HepG2 (cell line): ENCODE measurements around the gene CLDN14. TPM values are rescaled to one million over a fixed set of nuclear protein-coding genes. Genes with fewer than 3 reads are reported as not detected.

Experiments
- ATAC-seq: fragments of 200-7000 bp; cut with Tn5 transposase; 3 replicates; pipeline ENCODE4 v1.9.1; 2020; ENCODE audit warnings: mild to moderate bottlenecking, moderate library complexity
- BruUV-seq: library from RNA; stranded (reverse); fragments of 400-500 nt; replicated peaks from 2 replicates; lab custom pipeline; 2021; lab: Mats Ljungman, UMichigan
- CTCF ChIA-PET: fragments of 300-600 bp; formaldehyde crosslinking; extraction: SDS; loops from one replicate; lab custom pipeline; 2021; ENCODE audit warnings: low total read pairs, inconsistent platforms, low intra/inter-chr PET ratio; lab: Yijun Ruan, JAX
- POLR2A ChIA-PET: fragments of 350-600 bp; sonication (Branson Sonifier 250); formaldehyde crosslinking; loops from one replicate; lab custom pipeline; 2020; ENCODE audit warnings: antibody characterized with exemption, inconsistent platforms; lab: Yijun Ruan, JAX
- DNase-seq: peaks from one replicate; pipeline ENCODE4 v3.0.0-alpha.2; 2015; ENCODE audit warnings: low spot score
- FAIRE-seq: peaks from 3 replicates; lab custom pipeline; 2011; peaks lifted over from hg19 to GRCh38; lab: Jason Lieb, UNC
- H2AFZ ChIP-seq: one replicate; pipeline ENCODE4 v1.6.1; 2011; ENCODE audit warnings: low read length, inconsistent platforms
- H3K27ac ChIP-seq: fragments of 300-600 bp; 3 replicates; pipeline ENCODE4 v1.8.0; 2011; ENCODE audit warnings: mixed run types, mild to moderate bottlenecking, mixed read lengths, low read length, inconsistent platforms; ENCODE audit not compliant: insufficient read depth; ENCODE audit errors: extremely low read length
- H3K27me3 ChIP-seq, 2 experiments: fragments of 200-600 bp in 1 of 2; 2 replicates in 1 of 2; 3 replicates in 1 of 2; pipeline versions ENCODE4 v1.6.0 to v1.8.0; 2011; ENCODE audit warnings: low read length in 2 of 2, mild to moderate bottlenecking in 2 of 2, moderate library complexity in 2 of 2, inconsistent platforms in 1 of 2; ENCODE audit not compliant: insufficient read depth in 2 of 2, control insufficient read depth in 1 of 2
- H3K36me3 ChIP-seq, 2 experiments: fragments of 200-600 bp in 1 of 2; replicated peaks in 1 of 2; 2 replicates in 1 of 2; 3 replicates in 1 of 2; pipeline versions ENCODE4 v1.5.1 to v1.8.0; 2011; ENCODE audit warnings: low read length in 2 of 2, inconsistent platforms in 1 of 2; ENCODE audit not compliant: insufficient read depth in 2 of 2, control insufficient read depth in 1 of 2
- H3K4me1 ChIP-seq: 2 replicates; pipeline ENCODE4 v1.5.1; 2012; ENCODE audit warnings: low read length, inconsistent platforms; ENCODE audit not compliant: insufficient read depth
- H3K4me2 ChIP-seq: 2 replicates; pipeline ENCODE4 v1.6.0; 2011; ENCODE audit warnings: low read depth, low read length, inconsistent platforms
- H3K4me3 ChIP-seq, 3 experiments: fragments of 200-600 bp in 1 of 3; sonication (generic), shearing (Covaris generic) in 1 of 3; replicated peaks in 1 of 3; 2 replicates each; pipeline ENCODE4 v1.5.1; 2011 to 2016; ENCODE audit warnings: low read length in 3 of 3, inconsistent platforms in 2 of 3, low read depth in 2 of 3, mild to moderate bottlenecking in 2 of 3, control low read depth in 1 of 3, mixed read lengths in 1 of 3; ENCODE audit not compliant: insufficient read depth in 1 of 3
- H3K79me2 ChIP-seq: one replicate; pipeline ENCODE4 v1.6.1; 2011; ENCODE audit warnings: low read length, inconsistent platforms; ENCODE audit not compliant: insufficient read depth
- H3K9ac ChIP-seq: 2 replicates; pipeline ENCODE4 v1.6.0; 2011; ENCODE audit warnings: mild to moderate bottlenecking, low read depth, low read length, inconsistent platforms; ENCODE audit not compliant: insufficient read depth
- H3K9me3 ChIP-seq: 2 replicates; pipeline ENCODE4 v1.5.1; 2012; ENCODE audit warnings: mild to moderate bottlenecking, low read length
- H4K20me1 ChIP-seq: 2 replicates; pipeline ENCODE4 v1.6.0; 2011; ENCODE audit warnings: inconsistent platforms, mild to moderate bottlenecking, low read length, moderate library complexity; ENCODE audit not compliant: insufficient read depth
- CHD4 ChIP-seq: fragments of 200-600 bp; sonication (generic); IDR thresholded peaks from 2 replicates; pipeline ENCODE4 v1.7.0; 2017; ENCODE audit warnings: mild to moderate bottlenecking, low read length, borderline replicate concordance
- KDM6A ChIP-seq: IDR thresholded peaks from 2 replicates; pipeline ENCODE4 v1.6.1; 2016; ENCODE audit warnings: low read depth
- SMARCC2 ChIP-seq: fragments of 450-650 bp; IDR thresholded peaks from 2 replicates; pipeline ENCODE4 v1.6.1; 2017; ENCODE audit warnings: antibody characterized with exemption, mild to moderate bottlenecking
- SP140L ChIP-seq: sonication (generic); formaldehyde crosslinking; IDR thresholded peaks from 2 replicates; pipeline ENCODE4 v1.4.0; 2020; ENCODE audit warnings: missing genetic modification reagents, borderline replicate concordance
- SUZ12 ChIP-seq: fragments of 150-350 bp; IDR thresholded peaks from 2 replicates; pipeline ENCODE4 v1.6.1; 2014; ENCODE audit warnings: low read depth, low read length
- ZNF326 ChIP-seq: sonication (generic); formaldehyde crosslinking; IDR thresholded peaks from 2 replicates; pipeline ENCODE4 v1.4.0; 2020; ENCODE audit warnings: missing genetic modification reagents, borderline replicate concordance
- WGBS: methylation state at CpG from one replicate; pipeline ENCODE4 v1.1.6; 2017; ENCODE audit warnings: low lambda C conversion rate; 5-methylcytosine and 5-hydroxymethylcytosine counted together
- in situ Hi-C: cut with HindIII; loops from 2 replicates; pipeline ENCODE4 v1.10.0; 2017; ENCODE audit warnings: low pct_unique_long_range_greater_than_20kb; ENCODE audit not compliant: extremely low pct_ligation_motif_present
- intact Hi-C: fragments of 100-400 bp; cut with micrococcal nuclease; formaldehyde crosslinking; loops from one replicate; pipeline ENCODE4 v1.10.0; 2022; ENCODE audit not compliant: unreplicated experiment
- polyA plus RNA-seq, 8 experiments: library from polyadenylated mRNA; depleted of rRNA in 3 of 8; stranded (reverse) in 7 of 8; unstranded in 1 of 8; fragments of >200 nt; fragmentation: Illumina TruSeq in 4 of 8; extraction: Trizol in 4 of 8; gene quantifications; 2 replicates each; pipeline versions ENCODE4 v1.2.1 to v1.2.3, GENCODE V29; 2011 to 2016; ENCODE audit warnings: low read depth in 4 of 8, missing spikeins in 1 of 8, mixed read lengths in 1 of 8; ENCODE audit not compliant: insufficient read depth in 1 of 8
- total RNA-seq, 5 experiments: library from RNA; depleted of rRNA; stranded (reverse); fragments of >200 nt; fragmentation: Illumina TruSeq; extraction: Trizol; gene quantifications; 2 replicates each; pipeline ENCODE4 v1.2.3, GENCODE V29; 2016; ENCODE audit warnings: low read depth in 1 of 5
- TF ChIP-seq, protein P1 (sequence below): sonication (generic); formaldehyde crosslinking; IDR thresholded peaks from 2 replicates; pipeline ENCODE4 v1.4.0; 2020; ENCODE audit warnings: missing genetic modification reagents, borderline replicate concordance
- TF ChIP-seq, protein P2 (sequence below): sonication (generic); formaldehyde crosslinking; IDR thresholded peaks from 2 replicates; pipeline ENCODE4 v1.8.0; 2022; ENCODE audit warnings: low read depth, missing genetic modification reagents

Gene CLDN14
- total and polyA plus RNA-seq, 2 of the 13 experiments (the other 11 are each of a cell fraction or from before 2014, with no cell fraction given): 1.1 to 1.4 TPM

DNA sequence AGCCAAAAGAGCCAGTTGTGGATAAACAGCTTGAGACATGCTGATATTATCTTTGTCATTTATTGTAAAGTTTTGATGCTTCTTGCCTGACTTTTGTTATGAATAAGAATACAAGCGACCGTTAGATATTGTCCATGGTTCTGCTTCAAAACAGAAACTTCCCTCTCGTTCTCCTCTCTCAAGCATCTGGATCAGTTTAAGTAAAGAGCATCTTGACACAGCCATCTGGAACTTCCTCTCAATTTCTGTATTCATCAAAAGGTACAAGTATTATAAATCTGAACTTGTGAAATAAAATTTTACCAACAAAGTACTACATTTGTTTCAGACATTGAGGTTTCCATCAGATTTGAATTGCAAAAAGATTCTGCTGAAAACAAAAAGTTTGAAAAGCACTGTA, 36.4 kb upstream of the CLDN14 start:
- H4K20me1 ChIP-seq: no peaks in the 10 kb centered on the region
- intact Hi-C loops (no loop called here), in situ Hi-C loops (no loop called here)
- 0 out of 5 replicates have a peak, but pooled peaks cover 0 to 8% of the 10 kb centered on the region in 2 experiments for H3K27me3 ChIP-seq
- no peak overlapping the region for H3K4me3 ChIP-seq
- no peak overlapping the region for H3K4me2 ChIP-seq
- no TSS peak for BruUV-seq
- no peaks in the 10 kb centered on the region for H3K36me3 ChIP-seq
- 67% methylated on average over 3 of the region's 3 CpGs for WGBS
- DNase-seq (no peak), FAIRE-seq (no peak), ATAC-seq (no peak)
- H3K9ac ChIP-seq: no peak overlapping the region
- POLR2A ChIA-PET: no interaction called here
- no peak overlapping the region for H3K27ac ChIP-seq
- H2AFZ ChIP-seq: no peak overlapping the region
- H3K9me3 ChIP-seq: no peaks in the 10 kb centered on the region
- TF ChIP-seq KDM6A (CRISPR knock-in tag): no peak
- TF ChIP-seq, protein P1, sequence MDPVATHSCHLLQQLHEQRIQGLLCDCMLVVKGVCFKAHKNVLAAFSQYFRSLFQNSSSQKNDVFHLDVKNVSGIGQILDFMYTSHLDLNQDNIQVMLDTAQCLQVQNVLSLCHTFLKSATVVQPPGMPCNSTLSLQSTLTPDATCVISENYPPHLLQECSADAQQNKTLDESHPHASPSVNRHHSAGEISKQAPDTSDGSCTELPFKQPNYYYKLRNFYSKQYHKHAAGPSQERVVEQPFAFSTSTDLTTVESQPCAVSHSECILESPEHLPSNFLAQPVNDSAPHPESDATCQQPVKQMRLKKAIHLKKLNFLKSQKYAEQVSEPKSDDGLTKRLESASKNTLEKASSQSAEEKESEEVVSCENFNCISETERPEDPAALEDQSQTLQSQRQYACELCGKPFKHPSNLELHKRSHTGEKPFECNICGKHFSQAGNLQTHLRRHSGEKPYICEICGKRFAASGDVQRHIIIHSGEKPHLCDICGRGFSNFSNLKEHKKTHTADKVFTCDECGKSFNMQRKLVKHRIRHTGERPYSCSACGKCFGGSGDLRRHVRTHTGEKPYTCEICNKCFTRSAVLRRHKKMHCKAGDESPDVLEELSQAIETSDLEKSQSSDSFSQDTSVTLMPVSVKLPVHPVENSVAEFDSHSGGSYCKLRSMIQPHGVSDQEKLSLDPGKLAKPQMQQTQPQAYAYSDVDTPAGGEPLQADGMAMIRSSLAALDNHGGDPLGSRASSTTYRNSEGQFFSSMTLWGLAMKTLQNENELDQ (CRISPR knock-in tag): no peak
- TF ChIP-seq SUZ12: no peak
- no peak for TF ChIP-seq SP140L (CRISPR knock-in tag)
- TF ChIP-seq, protein P2, sequence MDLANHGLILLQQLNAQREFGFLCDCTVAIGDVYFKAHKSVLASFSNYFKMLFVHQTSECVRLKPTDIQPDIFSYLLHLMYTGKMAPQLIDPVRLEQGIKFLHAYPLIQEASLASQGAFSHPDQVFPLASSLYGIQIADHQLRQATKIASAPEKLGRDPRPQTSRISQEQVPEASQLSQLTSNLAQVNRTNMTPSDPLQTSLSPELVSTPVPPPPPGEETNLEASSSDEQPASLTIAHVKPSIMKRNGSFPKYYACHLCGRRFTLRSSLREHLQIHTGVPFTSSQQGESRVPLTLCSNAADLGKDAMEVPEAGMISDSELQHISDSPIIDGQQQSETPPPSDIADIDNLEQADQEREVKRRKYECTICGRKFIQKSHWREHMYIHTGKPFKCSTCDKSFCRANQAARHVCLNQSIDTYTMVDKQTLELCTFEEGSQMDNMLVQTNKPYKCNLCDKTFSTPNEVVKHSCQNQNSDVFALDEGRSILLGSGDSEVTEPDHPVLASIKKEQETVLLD (CRISPR knock-in tag): no peak
- no peak for TF ChIP-seq CHD4
- TF ChIP-seq ZNF326 (CRISPR knock-in tag): no peak
- no peak for TF ChIP-seq SMARCC2
- no peaks in the 10 kb centered on the region for H3K79me2 ChIP-seq
- CTCF ChIA-PET: no interaction called here
- no peaks in the 10 kb centered on the region for H3K4me1 ChIP-seq
